Kidney glomerular epithelial cell (primary cell): ENCODE data around the gene DOCK4.
A peak's percentile ranks its signal among the peaks of the same experiment; 100 is the strongest.

ENCODE experiments used
- DNase-seq: peaks from one replicate; lab custom pipeline; 2025; lab: John Stamatoyannopoulos, UW

The DOCK4 gene

GRCh38 chr7:111894518-111894917, 311.7 kb downstream of the DOCK4 start:
- DNase-seq, result no peak

DNA sequence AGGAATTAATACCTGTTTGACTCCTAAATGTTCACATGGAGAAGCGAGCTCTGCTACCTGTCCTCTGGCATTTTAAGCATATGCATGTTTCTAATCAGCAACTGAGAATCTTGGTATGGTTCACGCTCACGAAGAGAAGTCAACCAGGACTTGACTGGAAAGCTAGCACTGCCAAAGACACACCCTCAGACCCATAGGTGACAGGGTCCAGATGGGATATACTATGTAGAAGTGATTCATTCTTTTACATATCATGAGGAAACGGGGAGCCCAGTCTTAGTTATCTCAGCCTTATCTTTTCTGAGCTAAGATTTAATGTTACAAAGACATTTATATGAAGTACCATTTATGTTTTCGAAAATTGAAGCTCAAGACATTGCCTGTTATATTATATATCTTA, 313.0 kb downstream of the DOCK4 start:
- no peak for DNase-seq

DNA sequence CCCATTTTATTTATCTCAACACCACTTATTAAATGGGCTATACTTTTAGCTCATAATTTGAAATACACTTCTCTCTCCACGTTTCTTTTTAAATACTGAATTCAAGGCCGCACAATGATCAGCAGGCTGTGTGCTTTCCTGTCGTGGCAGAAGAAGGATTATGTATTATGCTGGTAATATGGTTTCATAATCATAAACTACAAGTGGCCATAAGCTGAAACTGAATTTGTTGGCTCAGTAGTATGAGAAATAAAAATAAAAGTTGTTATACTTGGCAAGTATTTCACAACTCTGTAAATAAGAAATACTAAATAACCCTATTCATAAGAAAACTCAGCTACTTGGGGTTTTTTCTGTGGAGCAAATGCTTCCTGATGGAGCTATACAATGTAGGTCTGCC, 313.6 kb downstream of the DOCK4 start:
- no peak for DNase-seq

- DNase-seq, result no peak
Measured at GRCh38 chr7:111887734-111888133, 318.5 kb downstream of the DOCK4 start.

DNA sequence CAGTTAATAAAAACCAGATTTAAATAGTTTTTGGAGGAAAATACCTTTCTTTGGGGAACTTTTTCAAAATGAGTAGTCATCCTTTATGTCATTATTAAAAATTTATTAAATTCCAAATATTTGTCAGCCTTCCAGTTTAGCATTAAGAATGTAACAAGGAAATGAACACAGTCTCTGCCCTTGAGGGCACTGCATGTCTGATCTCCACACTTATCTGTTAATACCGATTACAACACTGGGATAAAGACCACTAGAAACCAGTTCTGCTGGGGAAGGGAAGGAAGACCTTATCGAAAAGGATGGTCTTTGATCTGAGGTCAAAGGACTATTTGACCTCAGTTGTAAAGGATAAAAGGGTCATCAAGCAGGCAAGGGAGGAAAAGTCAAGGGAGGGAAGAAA, 320.0 kb downstream of the DOCK4 start:
- DNase-seq, result no peak

DNA sequence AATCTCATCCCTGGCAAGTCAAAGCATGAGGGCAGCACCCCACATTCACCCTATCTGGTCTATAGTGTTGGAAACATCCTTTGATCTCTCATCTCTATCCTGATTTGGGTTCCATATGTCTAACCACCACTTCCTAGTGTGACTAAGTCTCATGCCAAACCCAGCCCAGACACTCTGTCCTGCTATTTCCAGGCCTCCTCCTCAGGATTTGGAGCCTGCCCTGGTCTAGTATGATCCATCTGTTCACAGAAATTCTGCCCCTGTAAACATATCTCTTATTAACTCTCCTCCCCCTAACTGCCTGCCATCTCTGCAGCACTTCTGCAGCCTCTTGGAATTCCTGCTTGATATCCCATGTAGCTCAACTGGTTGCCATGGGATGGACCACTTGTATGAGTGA, 323.0 kb downstream of the DOCK4 start:
- no peak for DNase-seq

GRCh38 chr7:111878785-111879184, 327.4 kb downstream of the DOCK4 start:
- DNase-seq, result no peak

DNA sequence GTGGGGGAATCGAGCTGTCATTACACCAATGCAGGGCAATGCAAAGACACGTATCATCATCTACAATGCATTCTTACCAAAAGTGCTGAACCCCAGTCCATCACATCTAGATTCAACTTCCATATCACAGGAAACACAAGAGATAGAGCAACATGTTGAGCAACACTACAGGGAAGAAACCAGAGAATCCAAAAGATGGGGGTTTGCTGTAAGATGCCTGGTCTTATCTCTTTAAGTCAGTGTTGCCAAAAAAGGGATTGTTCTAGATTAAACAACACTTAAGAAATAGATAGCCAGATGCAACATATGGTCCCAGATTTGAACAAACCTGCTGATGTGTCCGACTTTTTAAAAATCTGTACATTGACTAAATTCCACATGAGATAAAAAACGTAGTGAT, 328.3 kb downstream of the DOCK4 start:
- DNase-seq, result no peak

DNA sequence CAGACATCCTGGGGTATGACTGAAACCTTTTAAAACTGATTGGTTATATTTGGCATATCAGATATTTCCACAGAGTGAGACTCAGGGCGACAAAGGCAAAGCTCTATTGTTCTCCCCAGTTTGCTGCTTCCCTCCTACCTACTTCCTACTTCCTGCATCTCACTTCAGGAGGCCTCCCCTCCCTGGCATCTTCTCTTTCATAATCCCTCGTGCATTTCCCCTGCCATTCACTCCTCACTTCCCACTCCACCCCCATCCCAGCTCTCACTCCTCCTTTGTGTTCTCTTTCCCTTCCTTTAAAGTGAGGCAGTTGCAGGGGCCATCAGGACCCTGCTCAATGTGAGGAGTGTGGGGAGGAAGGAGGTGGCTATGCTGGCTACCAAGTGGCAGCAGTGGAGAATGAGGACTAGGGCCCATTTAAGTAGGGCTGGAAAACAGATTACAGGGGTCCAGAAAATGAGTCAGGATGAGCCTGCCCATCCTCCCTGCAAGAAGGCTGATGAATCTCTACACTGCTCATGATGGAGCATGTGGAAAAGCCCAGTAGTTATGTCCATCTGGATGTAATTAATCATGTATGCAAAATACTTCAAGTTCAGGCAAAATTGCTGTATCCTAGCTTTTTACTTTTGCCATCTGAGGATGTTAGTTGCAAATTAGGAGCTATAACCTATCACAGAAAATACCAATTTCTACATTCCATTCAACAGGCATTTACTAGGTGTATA, 332.1 kb downstream of the DOCK4 start:
- DNase-seq, result no peak

DNA sequence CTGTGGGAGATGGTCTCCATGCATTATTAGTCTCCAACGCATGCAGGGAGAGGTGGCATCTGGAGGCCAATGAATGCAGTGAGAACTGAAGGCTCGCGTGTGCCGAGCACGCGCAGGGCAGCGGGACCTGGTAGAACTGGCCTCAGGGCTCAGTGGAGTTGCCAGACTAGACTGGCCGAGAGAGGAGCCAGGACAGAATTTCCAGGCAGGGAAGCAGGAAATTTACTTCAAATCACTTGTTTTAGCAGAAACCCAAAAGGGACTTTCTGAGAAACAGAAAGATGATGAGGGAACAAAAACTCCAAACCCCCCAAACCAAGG, 332.9 kb downstream of the DOCK4 start:
- no peak for DNase-seq

DNA sequence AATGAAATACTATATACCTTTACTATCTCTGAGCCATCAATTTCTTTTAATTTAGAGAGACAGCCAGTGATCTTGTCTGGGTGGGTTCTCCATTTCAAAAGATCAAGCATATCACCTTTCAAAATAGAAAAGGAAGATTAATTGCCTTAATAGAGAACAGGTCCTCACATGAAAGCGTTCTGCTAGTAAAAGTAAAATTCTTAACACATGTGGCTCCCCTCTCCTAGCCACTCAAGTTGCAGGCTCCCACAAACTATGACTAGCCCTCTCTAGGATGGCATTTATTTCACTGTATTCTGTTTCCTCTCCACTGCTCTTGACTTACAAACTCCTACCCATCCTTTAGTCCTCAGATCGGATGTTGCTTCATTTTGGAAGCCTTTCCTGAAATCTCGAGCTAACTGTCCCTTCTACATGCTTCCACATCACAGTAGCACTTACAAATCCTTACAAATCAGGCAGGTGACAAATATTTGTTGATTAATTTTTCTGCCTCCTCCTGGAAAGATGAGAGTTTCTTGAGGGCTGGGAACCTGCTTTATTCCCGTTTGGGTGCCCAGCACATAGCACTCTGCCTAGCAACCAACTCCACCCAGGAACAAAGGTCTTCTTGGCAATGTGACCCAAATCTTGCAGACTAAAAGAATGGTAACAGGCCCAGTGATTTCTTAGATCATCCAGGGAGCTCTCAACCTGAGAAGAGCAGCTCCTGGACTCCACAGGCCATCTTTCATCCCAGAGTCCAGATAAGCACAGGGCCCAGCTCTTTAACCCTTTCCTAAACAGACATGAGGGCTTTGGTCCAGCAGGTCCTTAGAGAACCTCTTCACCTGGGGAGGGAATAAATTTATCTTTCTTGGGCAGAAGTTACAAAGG, 333.5 kb downstream of the DOCK4 start:
- no peak for DNase-seq

DNA sequence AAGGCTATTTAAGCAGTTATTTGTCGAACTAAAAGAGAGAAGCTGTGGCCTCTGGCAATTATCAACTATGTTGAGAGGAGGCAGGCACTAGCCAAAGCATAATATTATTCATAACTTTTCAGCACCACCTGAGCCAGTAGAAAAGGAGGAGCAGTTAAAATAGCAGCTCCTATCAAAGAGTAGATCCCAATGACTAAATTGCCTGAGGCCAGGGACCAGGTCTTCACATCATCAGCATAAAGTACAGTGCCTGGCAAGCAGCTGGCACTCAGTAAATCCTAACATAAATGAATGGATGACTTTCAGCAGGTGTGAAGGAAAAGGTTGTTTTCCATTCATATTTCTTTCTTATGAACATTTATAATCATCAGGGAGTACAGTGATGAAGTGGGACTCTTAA, 334.9 kb downstream of the DOCK4 start:
- DNase-seq, result no peak

GRCh38 chr7:111869280-111869679, 336.9 kb downstream of the DOCK4 start:
- no peak for DNase-seq

GRCh38 chr7:111867348-111867931, 338.8 kb downstream of the DOCK4 start:
- DNase-seq, result no peak

DNA sequence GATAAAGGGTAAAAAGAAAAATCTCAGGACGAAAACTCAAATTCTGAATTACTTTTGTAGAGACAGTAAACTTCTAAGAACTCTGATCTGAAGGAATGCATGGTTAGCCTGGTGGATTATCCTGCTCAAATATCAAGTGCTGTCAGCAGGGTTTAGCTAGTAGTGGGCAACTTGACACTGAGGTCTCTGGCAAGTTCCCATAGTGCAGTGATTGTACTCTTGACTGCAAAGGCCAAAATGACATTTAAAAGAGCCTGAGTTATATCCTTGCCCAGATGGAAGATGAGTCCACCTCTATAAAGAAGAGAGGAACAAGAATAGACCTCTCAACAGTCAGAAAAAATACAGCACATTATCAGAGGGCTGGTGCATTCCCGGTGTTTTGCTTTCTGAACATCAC, 339.4 kb downstream of the DOCK4 start:
- DNase-seq, result no peak

GRCh38 chr7:111865430-111865829, 340.8 kb downstream of the DOCK4 start:
- no peak for DNase-seq

- no peak for DNase-seq
Measured at GRCh38 chr7:111864291-111864976, 341.8 kb downstream of the DOCK4 start.

- DNase-seq, result no peak
Measured at GRCh38 chr7:111863269-111863668, 342.9 kb downstream of the DOCK4 start.

GRCh38 chr7:111860248-111860647, 346.0 kb downstream of the DOCK4 start:
- DNase-seq, result no peak

- DNase-seq, result no peak
Measured at GRCh38 chr7:111858331-111858730, 347.9 kb downstream of the DOCK4 start.

- DNase-seq, result peak; percentile 1
Measured at GRCh38 chr7:111855842-111856227, 350.4 kb downstream of the DOCK4 start.

GRCh38 chr7:111855161-111855841, 350.9 kb downstream of the DOCK4 start:
- DNase-seq, result peak; percentile 63
